C4-2B (cell line): ENCODE results near the gene BPIFB6.

Source experiments
- H3K27ac ChIP-seq: fragments of 450-650 bp; 2 replicates; pipeline ENCODE4 v1.5.1; 2017
- ZFX ChIP-seq: fragments of 450-650 bp; IDR thresholded peaks from 2 replicates; pipeline ENCODE4 v1.6.1; 2017
- TF ChIP-seq, protein P1 (sequence below): fragments of 450-650 bp; conservative IDR thresholded peaks from 2 replicates; pipeline ENCODE4 v1.5.1; 2017; ENCODE audit warnings: mild to moderate bottlenecking

Gene BPIFB6, protein sequence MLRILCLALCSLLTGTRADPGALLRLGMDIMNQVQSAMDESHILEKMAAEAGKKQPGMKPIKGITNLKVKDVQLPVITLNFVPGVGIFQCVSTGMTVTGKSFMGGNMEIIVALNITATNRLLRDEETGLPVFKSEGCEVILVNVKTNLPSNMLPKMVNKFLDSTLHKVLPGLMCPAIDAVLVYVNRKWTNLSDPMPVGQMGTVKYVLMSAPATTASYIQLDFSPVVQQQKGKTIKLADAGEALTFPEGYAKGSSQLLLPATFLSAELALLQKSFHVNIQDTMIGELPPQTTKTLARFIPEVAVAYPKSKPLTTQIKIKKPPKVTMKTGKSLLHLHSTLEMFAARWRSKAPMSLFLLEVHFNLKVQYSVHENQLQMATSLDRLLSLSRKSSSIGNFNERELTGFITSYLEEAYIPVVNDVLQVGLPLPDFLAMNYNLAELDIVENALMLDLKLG

DNA sequence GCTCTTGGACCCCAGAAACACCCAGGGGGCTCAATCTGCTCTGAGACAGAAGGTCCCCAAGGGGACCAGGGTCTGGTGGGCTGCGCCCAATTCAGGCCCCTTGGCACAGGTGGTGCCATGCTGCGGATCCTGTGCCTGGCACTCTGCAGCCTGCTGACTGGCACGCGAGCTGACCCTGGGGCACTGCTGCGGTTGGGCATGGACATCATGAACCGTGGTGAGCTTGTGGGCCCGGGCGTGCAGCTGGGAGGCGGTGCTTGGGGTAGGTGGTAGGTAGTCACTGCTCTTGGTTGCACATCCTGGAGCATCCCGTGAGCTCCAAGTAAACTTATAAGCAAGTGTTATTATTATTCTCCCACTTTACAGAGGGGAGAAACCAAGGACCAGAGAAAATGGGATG is at the start of gene BPIFB6:
TSS of gene BPIFB6 (plus strand) at position 118 of the 400 bp plus-strand sequence. CDS start at position 118, 0 bp downstream.
- no peak within 1 kb of the TSS for H3K27ac ChIP-seq
- TF ChIP-seq, protein P1, sequence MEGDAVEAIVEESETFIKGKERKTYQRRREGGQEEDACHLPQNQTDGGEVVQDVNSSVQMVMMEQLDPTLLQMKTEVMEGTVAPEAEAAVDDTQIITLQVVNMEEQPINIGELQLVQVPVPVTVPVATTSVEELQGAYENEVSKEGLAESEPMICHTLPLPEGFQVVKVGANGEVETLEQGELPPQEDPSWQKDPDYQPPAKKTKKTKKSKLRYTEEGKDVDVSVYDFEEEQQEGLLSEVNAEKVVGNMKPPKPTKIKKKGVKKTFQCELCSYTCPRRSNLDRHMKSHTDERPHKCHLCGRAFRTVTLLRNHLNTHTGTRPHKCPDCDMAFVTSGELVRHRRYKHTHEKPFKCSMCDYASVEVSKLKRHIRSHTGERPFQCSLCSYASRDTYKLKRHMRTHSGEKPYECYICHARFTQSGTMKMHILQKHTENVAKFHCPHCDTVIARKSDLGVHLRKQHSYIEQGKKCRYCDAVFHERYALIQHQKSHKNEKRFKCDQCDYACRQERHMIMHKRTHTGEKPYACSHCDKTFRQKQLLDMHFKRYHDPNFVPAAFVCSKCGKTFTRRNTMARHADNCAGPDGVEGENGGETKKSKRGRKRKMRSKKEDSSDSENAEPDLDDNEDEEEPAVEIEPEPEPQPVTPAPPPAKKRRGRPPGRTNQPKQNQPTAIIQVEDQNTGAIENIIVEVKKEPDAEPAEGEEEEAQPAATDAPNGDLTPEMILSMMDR, result no peak
- no peak for TF ChIP-seq ZFX

DNA sequence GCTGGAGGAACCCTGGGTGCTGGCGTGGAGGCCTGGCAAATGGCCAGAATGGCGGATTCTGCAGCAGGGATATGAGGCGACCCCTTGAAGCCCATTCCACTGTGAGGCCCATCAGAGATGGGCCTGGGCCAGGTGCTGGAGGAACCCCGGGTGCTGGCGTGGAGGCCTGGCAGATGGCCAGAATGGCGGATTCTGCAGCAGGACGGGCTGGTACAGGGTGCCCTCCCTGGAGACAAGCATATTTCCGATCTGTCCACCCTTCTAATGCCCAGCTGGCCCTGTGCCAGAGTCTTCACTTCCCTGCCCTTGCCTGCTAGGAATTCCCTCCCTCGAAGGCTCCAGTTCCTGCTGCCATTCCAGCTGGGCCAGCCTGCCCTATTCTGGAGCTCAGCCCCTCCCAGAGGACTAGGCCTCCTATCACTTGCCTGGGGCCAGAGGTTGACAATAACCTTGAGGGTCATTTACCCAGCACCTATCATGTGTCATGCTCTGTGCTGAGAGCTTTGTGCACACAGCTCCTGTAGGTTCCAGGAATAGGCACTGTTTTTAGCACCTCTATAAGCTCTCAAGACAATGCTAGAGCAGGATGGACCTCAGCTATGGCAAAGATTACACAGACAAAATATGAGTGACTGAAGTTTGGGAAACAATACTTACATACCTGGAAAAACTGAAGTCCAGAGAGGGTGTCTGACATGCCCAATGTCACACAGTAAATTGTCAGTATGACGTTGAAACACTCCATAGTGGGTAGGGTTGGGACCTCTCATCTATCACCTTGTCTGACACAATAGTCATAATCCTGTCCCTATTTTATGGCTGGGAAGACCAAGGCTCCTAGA is 48.6 kb upstream of the BPIFB6 start:
- no peak for TF ChIP-seq ZFX
- TF ChIP-seq, protein P1, result no peak
- no peak overlapping the region for H3K27ac ChIP-seq

DNA sequence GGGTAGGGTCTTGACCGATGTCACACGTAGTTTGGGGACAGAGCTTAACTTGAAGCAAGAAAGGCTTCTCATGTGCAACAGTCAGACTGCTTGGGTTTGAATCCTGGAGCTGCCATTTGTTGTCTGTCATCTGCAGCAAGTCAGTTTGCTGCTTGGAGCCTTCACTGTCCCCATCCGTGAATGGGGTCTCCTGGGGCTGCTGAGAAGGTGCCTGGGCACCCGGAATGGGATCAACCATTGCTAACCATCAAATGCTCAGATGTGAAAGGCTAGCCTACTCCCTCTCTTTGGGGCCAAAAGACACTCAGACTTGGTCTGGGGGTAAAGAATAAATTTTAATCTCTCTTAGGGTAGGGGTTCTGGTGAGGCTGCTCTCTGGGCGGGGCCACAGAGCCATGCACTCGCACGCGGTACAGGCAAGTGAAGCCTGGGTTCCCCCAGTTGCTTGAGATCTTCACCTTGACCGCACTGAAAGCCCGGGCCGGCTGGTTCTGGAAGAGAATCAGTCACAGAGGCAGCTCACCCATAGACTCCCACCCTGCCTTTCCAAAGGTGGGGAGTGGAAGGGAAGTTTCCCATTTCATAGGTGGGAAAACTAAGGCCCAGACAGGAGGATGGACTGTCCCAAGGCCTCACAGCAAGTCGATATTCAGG is 47.9 kb upstream of the BPIFB6 start:
- no peak for TF ChIP-seq ZFX
- TF ChIP-seq, protein P1, result no peak
- H3K27ac ChIP-seq, result no peak overlapping the region

DNA sequence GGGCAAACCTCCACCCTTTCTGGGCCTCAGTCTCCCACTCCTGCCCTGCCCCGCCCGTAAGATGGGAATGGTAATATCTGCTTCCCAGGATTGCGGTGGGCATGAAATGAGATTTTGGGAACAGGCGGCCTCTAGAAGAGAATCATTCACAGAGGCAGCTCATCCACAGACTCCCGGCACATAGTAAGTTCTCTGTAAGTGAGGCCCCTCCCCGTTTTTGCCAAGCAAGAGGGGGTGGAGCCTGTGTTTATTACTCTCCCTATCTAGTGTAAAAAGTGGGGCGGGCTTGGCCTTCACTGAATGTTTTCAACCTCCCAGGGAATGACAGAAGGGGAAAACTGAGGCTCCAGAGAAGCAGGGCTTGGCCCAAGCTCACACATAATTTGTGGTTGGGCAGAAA is 47.3 kb upstream of the BPIFB6 start:
- H3K27ac ChIP-seq, result no peak overlapping the region
- TF ChIP-seq, protein P1, result no peak
- no peak for TF ChIP-seq ZFX

DNA sequence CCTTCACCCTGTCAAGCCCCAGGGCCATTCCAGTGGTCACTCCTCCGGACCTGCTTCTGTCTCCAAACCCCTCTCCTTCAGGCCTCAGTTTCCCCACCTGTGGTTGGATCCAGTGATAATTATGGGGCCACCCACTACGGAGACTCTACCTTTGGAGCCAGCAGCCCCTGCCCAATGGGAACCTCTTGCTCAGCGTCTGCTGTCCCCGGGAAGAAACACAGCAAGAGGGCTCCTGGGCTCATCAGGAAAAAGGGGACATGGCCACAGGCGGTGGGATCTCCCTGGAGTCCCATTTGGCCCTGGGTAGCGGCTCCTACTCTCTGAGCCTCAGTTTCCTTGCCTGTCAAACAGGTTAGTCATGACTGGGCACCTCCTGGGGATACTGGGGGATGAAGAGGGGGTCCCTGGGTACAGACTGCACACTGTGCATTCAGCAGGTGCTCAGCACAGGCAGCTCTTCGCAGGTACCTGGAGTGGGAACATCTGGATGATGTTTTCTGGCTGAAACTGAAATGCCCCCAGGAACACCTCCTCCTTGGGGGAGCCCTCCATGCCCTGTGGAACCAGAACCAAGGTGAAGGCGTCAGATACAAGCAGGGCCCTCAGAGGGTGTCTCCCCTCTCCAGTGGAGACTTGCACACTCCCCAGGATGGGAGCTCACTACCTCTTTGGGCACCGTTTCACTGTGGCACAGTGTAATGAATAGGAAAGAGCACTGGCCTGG is 46.7 kb upstream of the BPIFB6 start:
- TF ChIP-seq, protein P1, result no peak
- TF ChIP-seq ZFX, result no peak
- H3K27ac ChIP-seq, result no peak overlapping the region

DNA sequence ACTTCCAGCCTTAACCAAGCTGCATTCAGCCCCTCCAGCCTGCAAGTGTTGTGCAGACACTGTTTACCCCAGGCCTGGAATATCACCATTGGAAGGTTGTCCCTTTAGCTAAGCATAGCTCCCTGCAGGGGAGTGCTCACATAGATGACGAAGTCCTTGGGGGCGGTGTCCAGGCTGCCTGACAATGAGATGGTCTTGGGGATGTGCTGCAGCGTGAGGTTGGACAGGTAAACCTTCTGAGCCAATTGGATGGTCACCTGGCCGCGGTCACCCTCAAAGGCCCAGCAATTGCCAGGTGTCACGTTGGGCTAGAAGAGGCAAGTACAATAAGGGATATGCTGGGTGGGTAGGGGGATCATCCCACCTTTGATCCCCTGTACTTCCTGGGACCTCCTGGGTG is 45.9 kb upstream of the BPIFB6 start:
- TF ChIP-seq ZFX, result no peak
- TF ChIP-seq, protein P1, result no peak
- H3K27ac ChIP-seq, result no peak overlapping the region
